SK-N-SH (cell line): ENCODE measurements around the gene ACYP2. TPM values are rescaled to one million over a fixed set of nuclear protein-coding genes. Genes with fewer than 3 reads are reported as not detected.

Source experiments
- CTCF ChIA-PET: fragments of 300-600, 350-600 bp; formaldehyde crosslinking; extraction: SDS; loops from one replicate; lab custom pipeline; 2021; lab: Yijun Ruan, JAX
- POLR2A ChIA-PET: fragments of 350-600 bp; sonication (Branson Sonifier 250); formaldehyde crosslinking; extraction: SDS; loops from one replicate; lab custom pipeline; 2020; ENCODE audit warnings: antibody characterized with exemption, inconsistent platforms; lab: Yijun Ruan, JAX
- DNase-seq: peaks from one replicate; pipeline ENCODE4 v3.0.0; 2012
- H2AFZ ChIP-seq: fragments of 200-600 bp; sonication (generic); 2 replicates; pipeline ENCODE4 v1.8.1; 2016; ENCODE audit warnings: antibody characterized with exemption, mild to moderate bottlenecking, low read depth
- H3F3A ChIP-seq: fragments of 200-600 bp; sonication (generic); replicated peaks from 2 replicates; pipeline ENCODE3; 2016; ENCODE audit warnings: antibody characterized with exemption, mild to moderate bottlenecking; ENCODE audit not compliant: insufficient read depth
- H3K27ac ChIP-seq, 2 experiments: fragments of 200-500 bp in 1 of 2; fragments of 200-600 bp in 1 of 2; sonication (Bioruptor generic) in 1 of 2; sonication (generic), shearing (Covaris generic) in 1 of 2; 2 replicates each; pipeline versions ENCODE4 v1.5.1 to v1.6.1; 2014 to 2016; ENCODE audit warnings: low read depth in 2 of 2, inconsistent platforms in 1 of 2, low read length in 1 of 2, mild to moderate bottlenecking in 1 of 2, mixed read lengths in 1 of 2
- H3K27me3 ChIP-seq: fragments of 200-600 bp; sonication (generic), shearing (Covaris generic); 2 replicates; pipeline ENCODE4 v1.6.1; 2016; ENCODE audit warnings: mixed run types; ENCODE audit not compliant: insufficient read depth
- H3K36me3 ChIP-seq, 2 experiments: fragments of 200-500 bp in 1 of 2; fragments of 200-600 bp in 1 of 2; sonication (Bioruptor generic) in 1 of 2; sonication (generic) in 1 of 2; replicated peaks in 1 of 2; 2 replicates each; pipeline versions ENCODE3 to v1.5.1; 2014 to 2016; ENCODE audit warnings: low read length in 1 of 2, mild to moderate bottlenecking in 1 of 2; ENCODE audit not compliant: insufficient read depth in 2 of 2, control insufficient read depth in 1 of 2
- H3K4me1 ChIP-seq, 2 experiments: fragments of 200-500 bp in 1 of 2; fragments of 200-600 bp in 1 of 2; sonication (Bioruptor generic) in 1 of 2; sonication (generic), shearing (Covaris generic) in 1 of 2; 2 replicates each; pipeline versions ENCODE4 v1.5.1 to v1.6.1; 2014 to 2016; ENCODE audit warnings: low read depth in 1 of 2, low read length in 1 of 2, mixed run types in 1 of 2; ENCODE audit not compliant: insufficient read depth in 2 of 2, control insufficient read depth in 1 of 2
- H3K4me2 ChIP-seq: fragments of 200-600 bp; sonication (generic), shearing (Covaris generic); 2 replicates; pipeline ENCODE4 v1.6.1; 2017; ENCODE audit warnings: mixed run types
- H3K4me3 ChIP-seq, 2 experiments: fragments of 200-500 bp in 1 of 2; fragments of 200-600 bp in 1 of 2; sonication (Bioruptor generic) in 1 of 2; sonication (generic), shearing (Covaris generic) in 1 of 2; 2 replicates each; pipeline versions ENCODE4 v1.5.1 to v1.8.1; 2014 to 2016; ENCODE audit warnings: low read depth in 2 of 2, inconsistent platforms in 1 of 2, low read length in 1 of 2, mild to moderate bottlenecking in 1 of 2, mixed read lengths in 1 of 2, moderate library complexity in 1 of 2
- H3K79me2 ChIP-seq: fragments of 200-600 bp; sonication (generic); 2 replicates; pipeline ENCODE4 v1.8.1; 2017; ENCODE audit warnings: mild to moderate bottlenecking; ENCODE audit not compliant: insufficient read depth
- H3K9ac ChIP-seq: fragments of 200-600 bp; sonication (generic); 2 replicates; pipeline ENCODE4 v1.6.1; 2017; ENCODE audit warnings: mixed run types
- H3K9me2 ChIP-seq: fragments of 200-600 bp; sonication (generic); 2 replicates; pipeline ENCODE4 v1.6.1; 2017; ENCODE audit warnings: mixed run types
- H3K9me3 ChIP-seq: fragments of 200-600 bp; sonication (generic); 2 replicates; pipeline ENCODE4 v1.6.1; 2017; ENCODE audit warnings: mixed run types, mild to moderate bottlenecking, moderate library complexity
- H4K20me1 ChIP-seq: fragments of 200-600 bp; sonication (generic); 2 replicates; pipeline ENCODE4 v1.6.1; 2017; ENCODE audit warnings: mild to moderate bottlenecking, mixed run types; ENCODE audit not compliant: insufficient read depth
- EP300 ChIP-seq, 2 experiments: IDR thresholded peaks; 2 replicates each; pipeline versions ENCODE4 v1.4.0 to v1.6.1; 2012; ENCODE audit warnings: borderline replicate concordance in 1 of 2, low read depth in 1 of 2, low read length in 1 of 2
- FOSL2 ChIP-seq: IDR thresholded peaks from 2 replicates; pipeline ENCODE4 v1.4.0; 2012; ENCODE audit warnings: low read depth, mild to moderate bottlenecking, moderate library complexity, borderline replicate concordance
- FOXJ3 ChIP-seq: sonication (generic); formaldehyde crosslinking; IDR thresholded peaks from 2 replicates; pipeline ENCODE4 v1.5.1; 2020; ENCODE audit warnings: mild to moderate bottlenecking, missing genetic modification reagents
- FOXM1 ChIP-seq: IDR thresholded peaks from 2 replicates; pipeline ENCODE4 v1.4.0; 2012; ENCODE audit warnings: low read depth, mild to moderate bottlenecking
- GATA2 ChIP-seq: sonication (generic); formaldehyde crosslinking; IDR thresholded peaks from 2 replicates; pipeline ENCODE4 v1.5.0; 2020; ENCODE audit warnings: mild to moderate bottlenecking, missing genetic modification reagents
- MAX ChIP-seq: IDR thresholded peaks from 2 replicates; pipeline ENCODE4 v1.4.0; 2012; ENCODE audit warnings: low read depth
- MEF2A ChIP-seq: IDR thresholded peaks from 2 replicates; pipeline ENCODE4 v1.4.0; 2012; ENCODE audit warnings: low read depth, borderline replicate concordance
- MXI1 ChIP-seq: IDR thresholded peaks from 2 replicates; pipeline ENCODE4 v1.6.1; 2012; ENCODE audit warnings: mild to moderate bottlenecking, low read depth, low read length, improper control_type of control experiment
- NRF1 ChIP-seq: IDR thresholded peaks from 2 replicates; pipeline ENCODE4 v1.6.1; 2012; ENCODE audit warnings: low read depth, mild to moderate bottlenecking, low read length
- RAD21 ChIP-seq: IDR thresholded peaks from 2 replicates; pipeline ENCODE4 v1.6.1; 2012; ENCODE audit warnings: mild to moderate bottlenecking, low read length
- SIN3A ChIP-seq: IDR thresholded peaks from 2 replicates; pipeline ENCODE4 v1.6.1; 2012; ENCODE audit warnings: low read depth, mild to moderate bottlenecking, low read length, moderate library complexity, borderline replicate concordance
- SMC3 ChIP-seq: IDR thresholded peaks from 2 replicates; pipeline ENCODE4 v1.6.1; 2012; ENCODE audit warnings: low read depth, low read length, improper control_type of control experiment
- TAF1 ChIP-seq: IDR thresholded peaks from 2 replicates; pipeline ENCODE4 v1.6.1; 2012; ENCODE audit warnings: low read depth, mild to moderate bottlenecking, low read length, moderate library complexity, borderline replicate concordance
- TCF12 ChIP-seq: IDR thresholded peaks from 2 replicates; pipeline ENCODE4 v1.4.0; 2012
- YY1 ChIP-seq: IDR thresholded peaks from 2 replicates; pipeline ENCODE4 v1.4.0; 2012; ENCODE audit warnings: low read depth, mild to moderate bottlenecking
- WGBS: methylation state at CpG from one replicate; pipeline ENCODE4 v1.1.6; 2017; ENCODE audit warnings: low lambda C conversion rate; 5-methylcytosine and 5-hydroxymethylcytosine counted together
- polyA plus RNA-seq, 3 experiments: library from polyadenylated mRNA; depleted of rRNA; stranded (reverse); fragments of >200 nt; gene quantifications; 2 replicates each; pipeline ENCODE4 v1.2.3, GENCODE V29; 2012
- TF ChIP-seq, protein P1 (sequence below): IDR thresholded peaks from 2 replicates; pipeline ENCODE4 v1.4.0; 2012; ENCODE audit warnings: low read depth, borderline replicate concordance
- TF ChIP-seq, protein P2 (sequence below): fragments of 150-350 bp; IDR thresholded peaks from 2 replicates; pipeline ENCODE4 v1.6.1; 2017; ENCODE audit warnings: antibody characterized with exemption, low read length, low read depth, borderline replicate concordance
- TF ChIP-seq, protein P3 (sequence below): fragments of 200-600 bp; sonication (generic); IDR thresholded peaks from 2 replicates; pipeline ENCODE4 v1.6.1; 2017; ENCODE audit warnings: antibody characterized with exemption, mild to moderate bottlenecking, moderate library complexity

Gene ACYP2
- polyA plus RNA-seq, 1 of the 3 experiments (the other 2 are of a cell fraction) = 8.8 TPM

- Histone ChIP-seq H3K4me2 (no peak overlapping the region), H3K9me2 (no peaks in the 10 kb centered on the region), H3K27me3 (no peaks in the 10 kb centered on the region), H3K9me3 (no peaks in the 10 kb centered on the region), H3K4me3 (no peak overlapping the region), H4K20me1 (no peaks in the 10 kb centered on the region), H3F3A (no peaks in the 10 kb centered on the region), H3K79me2 (no peaks in the 10 kb centered on the region), H3K9ac (no peak overlapping the region), H2AFZ (no peak overlapping the region), H3K4me1 (no peaks in the 10 kb centered on the region), H3K27ac (no peak overlapping the region), H3K36me3 (peaks cover 0 to 3% of the 10 kb centered on the region in 2 experiments)
- WGBS = 79% methylated on average over 5 of the region's 5 CpGs
- TF ChIP-seq, protein P1, sequence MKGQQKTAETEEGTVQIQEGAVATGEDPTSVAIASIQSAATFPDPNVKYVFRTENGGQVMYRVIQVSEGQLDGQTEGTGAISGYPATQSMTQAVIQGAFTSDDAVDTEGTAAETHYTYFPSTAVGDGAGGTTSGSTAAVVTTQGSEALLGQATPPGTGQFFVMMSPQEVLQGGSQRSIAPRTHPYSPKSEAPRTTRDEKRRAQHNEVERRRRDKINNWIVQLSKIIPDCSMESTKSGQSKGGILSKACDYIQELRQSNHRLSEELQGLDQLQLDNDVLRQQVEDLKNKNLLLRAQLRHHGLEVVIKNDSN = no peak
- no peak for TF ChIP-seq FOXM1
- TF ChIP-seq FOXJ3 (CRISPR knock-in tag) = no peak
- TF ChIP-seq GATA2 (CRISPR knock-in tag) = no peak
- TF ChIP-seq SMC3 = no peak
- no peak for TF ChIP-seq YY1
- TF ChIP-seq EP300 (IDR thresholded peaks at IDR 0.05; ENCODE audit: borderline replicate concordance in 1 of 2, low read depth in 1 of 2, low read length in 1 of 2) = no peak
- no peak for TF ChIP-seq TCF12
- ChIA-PET POLR2A (no interaction called here), CTCF (interaction anchor here (0.7 kb wide), 1 partner anchor 517 kb away, joined by 3 read pairs; no protein-coding TSS in a partner anchor)
- no peak for DNase-seq
These were observed 71.9 kb downstream of the ACYP2 start for GRCh38 chr2:54187331-54187730.

GRCh38 chr2:54189539-54189938 lies 74.1 kb downstream of the ACYP2 start:
- no peaks in the 10 kb centered on the region for H3K4me1 ChIP-seq
- H3K36me3 ChIP-seq = no peaks in the 10 kb centered on the region
- WGBS = 78% methylated on average over 2 of the region's 2 CpGs
- no peak overlapping the region for H3K4me3 ChIP-seq
- ChIA-PET POLR2A (no interaction called here), CTCF (interaction anchor here (1.4 kb wide), 1 partner anchor 17 kb away, joined by 3 read pairs; no protein-coding TSS in a partner anchor)
- no peaks in the 10 kb centered on the region for H3F3A ChIP-seq
- TF ChIP-seq FOSL2 = no peak
- TF ChIP-seq GATA2 (CRISPR knock-in tag) = no peak
- no peak for TF ChIP-seq SIN3A
- H3K9ac ChIP-seq = no peak overlapping the region
- H3K27ac ChIP-seq = no peak overlapping the region
- no peaks in the 10 kb centered on the region for H3K9me3 ChIP-seq
- no peaks in the 10 kb centered on the region for H3K9me2 ChIP-seq
- no peak overlapping the region for H3K4me2 ChIP-seq
- H3K27me3 ChIP-seq = no peaks in the 10 kb centered on the region
- H2AFZ ChIP-seq = no peak overlapping the region
- no peaks in the 10 kb centered on the region for H4K20me1 ChIP-seq
- DNase-seq = no peak
- no peaks in the 10 kb centered on the region for H3K79me2 ChIP-seq

DNA sequence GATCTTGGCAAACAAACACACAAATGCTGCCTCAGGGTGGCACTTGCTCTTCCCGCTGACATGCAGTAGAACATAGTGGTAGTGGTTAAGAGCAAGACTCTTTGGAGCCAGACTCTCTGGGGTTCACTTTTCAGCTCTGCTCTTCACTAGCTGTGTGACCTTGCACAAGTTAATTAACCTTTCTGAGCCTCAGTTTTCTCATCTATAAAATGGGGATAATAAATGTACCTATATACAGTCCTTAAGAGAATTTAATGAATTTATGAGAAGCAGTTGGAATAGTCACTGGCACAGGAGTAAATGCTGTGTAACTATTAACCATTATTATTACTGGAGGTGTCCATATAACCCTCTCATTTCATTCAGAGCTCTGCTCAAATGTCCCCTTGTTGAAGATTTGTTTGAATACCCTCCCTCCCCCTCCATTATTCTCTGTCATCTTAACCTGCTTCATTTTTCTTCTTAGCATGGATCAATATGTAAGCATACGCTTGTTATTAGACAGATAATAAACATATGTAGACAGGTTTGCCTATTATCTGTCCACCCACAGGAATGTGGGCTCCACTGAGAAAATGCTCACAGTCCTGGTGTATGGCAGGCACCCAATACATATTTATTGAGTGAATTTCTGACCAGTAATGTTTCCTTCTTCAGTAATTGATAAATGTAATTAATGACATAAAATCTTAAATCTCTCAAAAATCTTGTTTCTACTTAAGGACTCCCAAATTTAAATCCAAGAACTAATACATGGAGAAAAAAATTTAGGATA lies 76.1 kb downstream of the ACYP2 start:
- ChIA-PET CTCF (interaction anchor here (1.2 to 1.9 kb wide), 2 partner anchors 15 kb away, joined by 3 to 6 read pairs; no protein-coding TSS in a partner anchor), POLR2A (no interaction called here)
- no peak for DNase-seq
- Histone ChIP-seq H3K9me2 (no peaks in the 10 kb centered on the region), H3K9ac (no peak overlapping the region), H4K20me1 (no peaks in the 10 kb centered on the region), H3F3A (no peaks in the 10 kb centered on the region), H3K79me2 (no peaks in the 10 kb centered on the region), H3K4me3 (no peak overlapping the region), H3K27ac (no peak overlapping the region), H3K36me3 (no peaks in the 10 kb centered on the region), H3K4me1 (no peaks in the 10 kb centered on the region), H3K27me3 (no peaks in the 10 kb centered on the region), H3K4me2 (no peak overlapping the region), H2AFZ (no peak overlapping the region), H3K9me3 (no peaks in the 10 kb centered on the region)
- WGBS = 86% methylated on average over 2 of the region's 2 CpGs
- TF ChIP-seq FOXM1 = no peak
- TF ChIP-seq SMC3 = no peak
- TF ChIP-seq MAX = no peak
- TF ChIP-seq, protein P2, sequence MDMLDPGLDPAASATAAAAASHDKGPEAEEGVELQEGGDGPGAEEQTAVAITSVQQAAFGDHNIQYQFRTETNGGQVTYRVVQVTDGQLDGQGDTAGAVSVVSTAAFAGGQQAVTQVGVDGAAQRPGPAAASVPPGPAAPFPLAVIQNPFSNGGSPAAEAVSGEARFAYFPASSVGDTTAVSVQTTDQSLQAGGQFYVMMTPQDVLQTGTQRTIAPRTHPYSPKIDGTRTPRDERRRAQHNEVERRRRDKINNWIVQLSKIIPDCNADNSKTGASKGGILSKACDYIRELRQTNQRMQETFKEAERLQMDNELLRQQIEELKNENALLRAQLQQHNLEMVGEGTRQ = no peak
- no peak for TF ChIP-seq RAD21
- TF ChIP-seq, protein P3, sequence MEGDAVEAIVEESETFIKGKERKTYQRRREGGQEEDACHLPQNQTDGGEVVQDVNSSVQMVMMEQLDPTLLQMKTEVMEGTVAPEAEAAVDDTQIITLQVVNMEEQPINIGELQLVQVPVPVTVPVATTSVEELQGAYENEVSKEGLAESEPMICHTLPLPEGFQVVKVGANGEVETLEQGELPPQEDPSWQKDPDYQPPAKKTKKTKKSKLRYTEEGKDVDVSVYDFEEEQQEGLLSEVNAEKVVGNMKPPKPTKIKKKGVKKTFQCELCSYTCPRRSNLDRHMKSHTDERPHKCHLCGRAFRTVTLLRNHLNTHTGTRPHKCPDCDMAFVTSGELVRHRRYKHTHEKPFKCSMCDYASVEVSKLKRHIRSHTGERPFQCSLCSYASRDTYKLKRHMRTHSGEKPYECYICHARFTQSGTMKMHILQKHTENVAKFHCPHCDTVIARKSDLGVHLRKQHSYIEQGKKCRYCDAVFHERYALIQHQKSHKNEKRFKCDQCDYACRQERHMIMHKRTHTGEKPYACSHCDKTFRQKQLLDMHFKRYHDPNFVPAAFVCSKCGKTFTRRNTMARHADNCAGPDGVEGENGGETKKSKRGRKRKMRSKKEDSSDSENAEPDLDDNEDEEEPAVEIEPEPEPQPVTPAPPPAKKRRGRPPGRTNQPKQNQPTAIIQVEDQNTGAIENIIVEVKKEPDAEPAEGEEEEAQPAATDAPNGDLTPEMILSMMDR = no peak
- TF ChIP-seq TAF1 = no peak
- no peak for TF ChIP-seq NRF1
- no peak for TF ChIP-seq MEF2A
- TF ChIP-seq MXI1 = no peak
